NCI-H1048 (cell line): ENCODE measurements around the gene BICDL1.

Experiments used
- DNase-seq: peaks from one replicate; lab custom pipeline; 2025; lab: John Stamatoyannopoulos, UW

The BICDL1 gene

GRCh38 chr12:120130011-120130410 is 141.0 kb downstream of the BICDL1 start:
- DNase-seq, result no peak

GRCh38 chr12:120131116-120131515 is 142.1 kb downstream of the BICDL1 start:
- no peak for DNase-seq

GRCh38 chr12:120132054-120132836 is 143.2 kb downstream of the BICDL1 start:
- no peak for DNase-seq

GRCh38 chr12:120132863-120133385 is 143.9 kb downstream of the BICDL1 start:
- no peak for DNase-seq

GRCh38 chr12:120134307-120134980 is 145.4 kb downstream of the BICDL1 start:
- DNase-seq, result no peak

- DNase-seq, result no peak
Measured at GRCh38 chr12:120136093-120136770, 147.2 kb downstream of the BICDL1 start.

GRCh38 chr12:120137833-120138232 is 148.8 kb downstream of the BICDL1 start:
- DNase-seq, result no peak

- no peak for DNase-seq
Measured at GRCh38 chr12:120138366-120138765, 149.3 kb downstream of the BICDL1 start.

- DNase-seq, result no peak
Measured at GRCh38 chr12:120139958-120140357, 150.9 kb downstream of the BICDL1 start.

GRCh38 chr12:120140603-120141002 is 151.6 kb downstream of the BICDL1 start:
- DNase-seq, result no peak

- DNase-seq, result no peak
Measured at GRCh38 chr12:120141336-120141735, 152.3 kb downstream of the BICDL1 start.

- no peak for DNase-seq
Measured at GRCh38 chr12:120142231-120142877, 153.3 kb downstream of the BICDL1 start.
